ENCODE results near the gene CNN3. TPM values are rescaled to one million over a fixed set of nuclear protein-coding genes. Genes with fewer than 3 reads are reported as not detected.

Gene CNN3
- total and polyA plus RNA-seq, 2 donors (not counting 1 experiment from before 2014, with no cell fraction given), result 2.3 to 17.2 TPM

- H3K4me3 ChIP-seq (ENCODE audit: control extremely low read depth in 1 of 5, extremely low read depth in 1 of 5, insufficient read depth in 1 of 5, low read depth in 2 of 5, low read length in 4 of 5), result no peak overlapping the region
- Mint-ChIP-seq H3K4me1 (no peaks in the 10 kb centered on the region), H3K9me3 (ENCODE audit: insufficient read depth) (no peaks in the 10 kb centered on the region), H3K4me3 (no peak overlapping the region), H3K27ac (no peak overlapping the region), H3K27me3 (peaks cover 25% of the 10 kb centered on the region)
- no peak overlapping the region for H3K9ac ChIP-seq (ENCODE audit: low read length)
- no peaks in the 10 kb centered on the region for H3K4me1 ChIP-seq (ENCODE audit: control insufficient read depth in 2 of 2, insufficient read depth in 2 of 2, low read length in 2 of 2)
- H3K79me2 ChIP-seq (ENCODE audit: control insufficient read depth, insufficient read depth, low read length), result no peaks in the 10 kb centered on the region
- CTCF ChIA-PET, result interaction anchor here (1.1 kb wide), 1 partner anchor 21 kb away, joined by 4 read pairs; no protein-coding TSS in a partner anchor
- H3K27me3 ChIP-seq (replicated peaks in 1 of 4; ENCODE audit: control extremely low read depth in 1 of 4, control insufficient read depth in 3 of 4, insufficient read depth in 4 of 4, low read length in 3 of 4), result peaks cover 0 to 9% (median 7%) of the 10 kb centered on the region in 4 experiments
- no peak overlapping the region for H3K27ac ChIP-seq (ENCODE audit: low read length in 2 of 2)
- intact Hi-C loops (cut with micrococcal nuclease), result no loop called here
- POLR2A ChIA-PET, result no interaction called here
- ATAC-seq (ENCODE audit: low read depth) (no peak), DNase-seq (no peak)
- no peak overlapping the region for H3K4me2 ChIP-seq (replicated peaks; ENCODE audit: low read depth, low read length, poor library complexity, severe bottlenecking)
- H2AFZ ChIP-seq (ENCODE audit: insufficient read depth, low read depth, low read length, poor library complexity, severe bottlenecking), result no peak overlapping the region
- no peaks in the 10 kb centered on the region for H3K9me3 ChIP-seq (ENCODE audit: control extremely low read depth in 1 of 3, control insufficient read depth in 2 of 3, insufficient read depth in 1 of 3, low read length in 2 of 3)
- TF ChIP-seq, protein P1, sequence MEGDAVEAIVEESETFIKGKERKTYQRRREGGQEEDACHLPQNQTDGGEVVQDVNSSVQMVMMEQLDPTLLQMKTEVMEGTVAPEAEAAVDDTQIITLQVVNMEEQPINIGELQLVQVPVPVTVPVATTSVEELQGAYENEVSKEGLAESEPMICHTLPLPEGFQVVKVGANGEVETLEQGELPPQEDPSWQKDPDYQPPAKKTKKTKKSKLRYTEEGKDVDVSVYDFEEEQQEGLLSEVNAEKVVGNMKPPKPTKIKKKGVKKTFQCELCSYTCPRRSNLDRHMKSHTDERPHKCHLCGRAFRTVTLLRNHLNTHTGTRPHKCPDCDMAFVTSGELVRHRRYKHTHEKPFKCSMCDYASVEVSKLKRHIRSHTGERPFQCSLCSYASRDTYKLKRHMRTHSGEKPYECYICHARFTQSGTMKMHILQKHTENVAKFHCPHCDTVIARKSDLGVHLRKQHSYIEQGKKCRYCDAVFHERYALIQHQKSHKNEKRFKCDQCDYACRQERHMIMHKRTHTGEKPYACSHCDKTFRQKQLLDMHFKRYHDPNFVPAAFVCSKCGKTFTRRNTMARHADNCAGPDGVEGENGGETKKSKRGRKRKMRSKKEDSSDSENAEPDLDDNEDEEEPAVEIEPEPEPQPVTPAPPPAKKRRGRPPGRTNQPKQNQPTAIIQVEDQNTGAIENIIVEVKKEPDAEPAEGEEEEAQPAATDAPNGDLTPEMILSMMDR (IDR thresholded peaks at IDR 0.05), result no peak
- no peak for TF ChIP-seq EZH2 (IDR thresholded peaks at IDR 0.05; ENCODE audit: borderline replicate concordance, insufficient read depth, low read depth, low read length, poor library complexity, severe bottlenecking)
- no peaks in the 10 kb centered on the region for H3K36me3 ChIP-seq (replicated peaks in 1 of 2; ENCODE audit: control extremely low read depth in 1 of 2, control insufficient read depth in 1 of 2, extremely low read depth in 1 of 2, insufficient read depth in 2 of 2, low read length in 1 of 2)
- H4K20me1 ChIP-seq (ENCODE audit: control insufficient read depth, insufficient read depth, low read length, poor library complexity, severe bottlenecking), result no peaks in the 10 kb centered on the region
- no CpG with 5 or more reads among the region's 4 CpGs for WGBS (ENCODE audit: insufficient coverage)
Measured at GRCh38 chr1:94875794-94876193, 51.1 kb downstream of the CNN3 start.

- Histone ChIP-seq H3K36me3 (replicated peaks in 1 of 2; ENCODE audit: control extremely low read depth in 1 of 2, control insufficient read depth in 1 of 2, extremely low read depth in 1 of 2, insufficient read depth in 2 of 2, low read length in 1 of 2) (no peaks in the 10 kb centered on the region), H3K9ac (ENCODE audit: low read length) (no peak overlapping the region), H4K20me1 (ENCODE audit: control insufficient read depth, insufficient read depth, low read length, poor library complexity, severe bottlenecking) (no peaks in the 10 kb centered on the region), H3K9me3 (ENCODE audit: control extremely low read depth in 1 of 3, control insufficient read depth in 2 of 3, insufficient read depth in 1 of 3, low read length in 2 of 3) (no peaks in the 10 kb centered on the region), H2AFZ (ENCODE audit: insufficient read depth, low read depth, low read length, poor library complexity, severe bottlenecking) (no peak overlapping the region), H3K27ac (ENCODE audit: low read length in 2 of 2) (no peak overlapping the region), H3K79me2 (ENCODE audit: control insufficient read depth, insufficient read depth, low read length) (no peaks in the 10 kb centered on the region), H3K27me3 (replicated peaks in 1 of 4; ENCODE audit: control extremely low read depth in 1 of 4, control insufficient read depth in 3 of 4, insufficient read depth in 4 of 4, low read length in 3 of 4) (peaks cover 0 to 9% (median 7%) of the 10 kb centered on the region in 4 experiments), H3K4me1 (ENCODE audit: control insufficient read depth in 2 of 2, insufficient read depth in 2 of 2, low read length in 2 of 2) (no peaks in the 10 kb centered on the region), H3K4me2 (replicated peaks; ENCODE audit: low read depth, low read length, poor library complexity, severe bottlenecking) (no peak overlapping the region), H3K4me3 (ENCODE audit: control extremely low read depth in 1 of 5, extremely low read depth in 1 of 5, insufficient read depth in 1 of 5, low read depth in 2 of 5, low read length in 4 of 5) (no peak overlapping the region)
- Mint-ChIP-seq H3K27ac (no peak overlapping the region), H3K4me3 (no peak overlapping the region), H3K9me3 (ENCODE audit: insufficient read depth) (no peaks in the 10 kb centered on the region), H3K4me1 (no peaks in the 10 kb centered on the region), H3K27me3 (peaks cover 29% of the 10 kb centered on the region)
- CTCF ChIA-PET, result interaction anchor here (3.3 kb wide), 1 partner anchor 19 kb away, joined by 22 read pairs; no protein-coding TSS in a partner anchor
- intact Hi-C loops (cut with micrococcal nuclease), result no loop called here
- 100% methylated on average over 1 of the region's 6 CpGs for WGBS (ENCODE audit: insufficient coverage)
- ATAC-seq (ENCODE audit: low read depth), result no peak
- POLR2A ChIA-PET, result no interaction called here
- DNase-seq, result no peak
- TF ChIP-seq EZH2 (IDR thresholded peaks at IDR 0.05; ENCODE audit: borderline replicate concordance, insufficient read depth, low read depth, low read length, poor library complexity, severe bottlenecking), result no peak
- TF ChIP-seq, protein P1 (IDR thresholded peaks at IDR 0.05), result no peak
Measured at GRCh38 chr1:94874423-94874822, 52.5 kb downstream of the CNN3 start.

Measured in B cell (primary cell).